Stimulated activated CD4-positive, alpha-beta T cell treated with anti-CD3 and anti-CD28 coated beads, Interleukin-12 subunit alpha, Interleukin-12 subunit beta, amount 100 ng/mL, for 4 hours (primary cell): ENCODE measurements around the gene METTL6.

Experiments used
- DNase-seq: peaks from one replicate; pipeline ENCODE4 v3.0.0-alpha.2; 2020

The METTL6 gene

GRCh38 chr3:15361494-15362214 lies 65.7 kb downstream of the METTL6 start:
- DNase-seq, result peak; percentile 38

GRCh38 chr3:15360788-15361493 lies 66.4 kb downstream of the METTL6 start:
- DNase-seq, result no peak
